Stimulated activated CD8-positive, alpha-beta memory T cell treated with anti-CD3 and anti-CD28 coated beads, Interleukin-7, amount 100 ng/mL, for 4 hours (primary cell): ENCODE data around the gene PROZ.
"Not testable (repeated sequence)": the region's sequence is repeated elsewhere in the genome, so short reads cannot be mapped to it uniquely, and the experiment has no call there.

ENCODE experiments used
- DNase-seq, 2 donors: peaks; one replicate each; pipeline ENCODE4 v3.0.0-alpha.2; 2020; ENCODE audit warnings: low read depth in 2 of 2

Gene PROZ

DNA sequence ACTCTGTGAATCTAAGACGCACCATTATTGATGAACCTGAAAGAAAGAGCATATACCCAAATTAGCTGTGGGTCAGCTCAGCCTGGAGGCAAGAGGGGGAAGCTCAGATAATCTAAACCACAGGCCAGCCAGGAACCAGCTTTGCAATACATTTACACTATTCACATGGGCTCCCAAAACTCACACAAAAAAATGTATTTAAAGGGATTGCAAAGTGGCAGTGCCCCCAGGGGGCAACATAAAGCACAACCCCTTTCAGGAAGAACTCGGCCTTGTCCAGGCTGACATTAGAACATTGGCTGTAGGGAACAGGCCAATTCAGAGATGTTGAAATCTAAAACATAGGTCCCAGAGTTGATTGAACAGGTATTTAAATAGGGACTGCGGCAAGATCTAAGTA, 3.2 kb upstream of the PROZ start:
- no peak for DNase-seq

DNA sequence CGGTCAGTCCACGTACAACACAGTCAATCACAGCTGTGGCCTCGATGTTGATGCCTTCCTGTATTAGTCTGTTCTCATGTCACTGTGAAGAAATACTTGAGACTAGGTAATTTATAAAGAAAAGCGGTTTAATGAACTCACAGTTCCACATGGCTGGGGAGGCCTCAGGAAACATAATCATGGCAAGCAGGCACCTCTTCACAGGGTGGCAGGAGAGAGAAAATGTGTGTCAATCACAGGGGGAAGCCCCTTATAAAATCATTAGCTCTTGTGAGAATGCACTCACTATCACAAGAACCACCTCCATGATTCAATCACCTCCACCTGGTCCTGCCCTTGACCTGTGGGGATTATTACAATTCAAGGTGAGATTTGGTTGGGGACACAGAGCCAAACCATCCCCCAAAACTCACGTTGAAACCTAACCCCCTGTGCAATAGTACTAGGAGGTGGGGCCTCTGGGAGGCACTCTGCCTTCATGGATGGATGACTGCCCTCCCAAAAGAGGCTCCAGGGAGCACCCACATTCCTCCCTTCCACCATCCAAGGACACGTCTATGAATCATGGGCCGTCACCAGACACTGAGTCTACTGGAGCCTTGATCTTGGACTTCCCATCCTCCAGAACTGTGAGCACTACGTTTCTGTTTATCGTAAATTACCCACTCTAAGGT, 2.3 kb upstream of the PROZ start:
- DNase-seq = no peak

- no peak for DNase-seq
Measured at GRCh38 chr13:113157206-113157928, 1.1 kb upstream of the PROZ start.

- DNase-seq = no peak
Measured at GRCh38 chr13:113158946-113159345, 498 bp downstream of the PROZ start.

DNA sequence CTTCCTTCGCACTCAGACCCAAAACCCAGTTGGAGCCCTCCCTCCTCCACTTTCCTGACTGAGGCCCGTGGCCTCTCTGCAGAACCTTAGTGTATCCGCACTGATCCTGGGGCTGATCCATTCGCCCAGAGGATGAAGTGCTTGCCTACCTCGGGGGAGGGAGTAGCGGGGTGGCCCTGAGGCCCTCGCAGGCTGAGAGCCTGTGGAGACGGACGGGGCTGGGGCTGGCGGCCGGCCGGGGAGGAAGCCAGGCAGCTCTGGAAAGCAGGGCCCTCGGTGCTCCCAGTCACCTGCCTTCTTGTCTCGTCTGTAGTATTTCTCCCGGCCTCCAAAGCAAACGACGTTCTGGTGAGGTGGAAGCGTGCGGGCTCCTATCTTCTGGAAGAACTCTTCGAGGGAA, 1.3 kb downstream of the PROZ start:
- DNase-seq = no peak

DNA sequence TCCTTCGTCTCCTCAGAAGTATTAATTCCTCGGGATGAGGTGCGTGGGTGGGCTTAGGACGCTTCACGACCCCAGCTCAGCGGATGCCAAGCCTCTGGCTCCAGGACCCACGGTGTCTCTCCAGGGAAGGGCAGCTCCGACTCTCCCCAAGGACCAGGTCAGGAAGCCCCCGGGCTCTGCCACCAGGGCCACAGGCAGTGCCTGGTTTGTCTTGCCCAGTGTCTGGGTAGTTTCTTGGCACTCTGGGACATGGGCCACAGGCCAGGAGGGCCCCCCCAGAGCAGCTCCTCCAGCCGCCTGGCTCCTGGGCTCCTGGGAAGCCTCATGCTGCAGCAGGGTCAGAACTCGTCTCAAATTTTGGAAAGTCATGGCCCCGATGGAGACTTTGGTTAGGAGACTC, 2.5 kb downstream of the PROZ start:
- DNase-seq = no peak

DNA sequence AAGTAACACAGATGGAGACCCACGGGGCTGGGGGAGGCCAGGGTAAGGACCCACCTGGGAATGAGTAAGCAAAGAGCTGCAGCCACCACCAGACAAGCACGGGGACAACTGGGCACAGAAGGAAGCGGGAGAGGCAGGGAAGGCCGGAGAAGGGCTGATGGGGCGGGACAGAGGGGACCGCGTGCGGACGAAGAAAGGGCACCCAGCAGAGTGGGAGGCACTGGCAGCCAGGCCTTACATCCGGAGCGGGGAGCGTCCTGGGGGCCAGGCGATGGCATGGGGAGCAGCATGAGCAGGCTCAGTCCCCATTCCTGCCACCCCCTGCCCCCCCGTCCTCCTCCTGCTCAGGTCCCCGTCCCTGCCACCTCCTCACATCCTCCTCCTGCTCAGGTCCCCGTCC, 3.0 kb downstream of the PROZ start:
- DNase-seq = no peak

DNA sequence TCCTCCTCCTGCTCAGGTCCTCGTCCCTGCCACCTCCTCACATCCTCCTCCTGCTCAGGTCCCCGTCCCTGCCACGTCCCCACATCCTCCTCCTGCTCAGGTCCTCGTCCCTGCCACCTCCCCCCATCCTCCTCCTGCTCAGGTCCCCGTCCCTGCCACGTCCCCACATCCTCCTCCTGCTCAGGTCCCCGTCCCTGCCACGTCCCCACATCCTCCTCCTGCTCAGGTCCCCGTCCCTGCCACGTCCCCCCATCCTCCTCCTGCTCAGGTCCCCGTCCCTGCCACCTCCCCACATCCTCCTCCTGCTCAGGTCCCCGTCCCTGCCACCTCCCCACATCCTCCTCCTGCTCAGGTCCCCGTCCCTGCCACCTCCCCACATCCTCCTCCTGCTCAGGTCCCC, 3.5 kb downstream of the PROZ start:
- not testable (repeated sequence) for DNase-seq

GRCh38 chr13:113162783-113163685, 4.6 kb downstream of the PROZ start:
- no peak for DNase-seq

- no peak for DNase-seq
Measured at GRCh38 chr13:113164492-113164891, 6.0 kb downstream of the PROZ start.

GRCh38 chr13:113166266-113166665, 7.8 kb downstream of the PROZ start:
- DNase-seq = no peak

DNA sequence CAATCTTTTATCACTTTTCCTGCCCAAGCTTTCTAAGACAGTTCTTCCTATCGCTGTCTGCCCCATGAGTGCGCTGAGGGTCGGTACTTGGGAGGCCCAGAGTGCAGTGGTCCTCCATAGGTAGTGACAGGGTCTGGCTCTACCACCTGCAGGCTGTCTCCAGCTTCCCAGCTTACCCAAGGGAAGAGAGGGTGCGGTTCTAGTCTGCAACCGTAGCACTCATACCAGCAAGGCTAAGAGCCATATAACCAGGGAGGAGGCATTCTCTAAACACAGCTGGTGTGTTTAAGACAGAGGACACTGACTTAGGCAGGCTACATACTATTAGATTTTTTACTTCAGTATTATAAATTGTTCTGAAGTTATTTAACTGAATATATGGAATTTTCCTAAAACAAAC, 8.2 kb downstream of the PROZ start:
- DNase-seq = no peak

DNA sequence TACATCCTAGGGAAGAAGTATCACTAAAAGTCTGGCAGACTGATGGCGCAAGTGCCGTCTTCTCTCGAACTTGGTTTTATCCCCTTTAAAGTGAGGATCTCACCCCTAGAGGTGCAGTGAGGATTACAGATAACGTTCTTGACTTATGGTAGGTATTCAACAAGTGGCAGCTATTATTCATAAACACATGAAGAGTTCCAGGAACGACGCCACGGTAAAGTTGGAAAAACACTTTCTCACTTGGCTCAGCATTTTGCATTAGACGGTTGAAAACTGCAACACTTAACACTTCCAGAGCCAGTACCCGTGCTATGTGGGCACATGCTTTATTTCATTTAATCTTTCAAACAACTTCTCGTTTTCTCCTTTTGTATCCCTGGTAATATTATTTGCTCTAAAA, 8.7 kb downstream of the PROZ start:
- no peak for DNase-seq

GRCh38 chr13:113167575-113167974, 9.1 kb downstream of the PROZ start:
- no peak for DNase-seq

DNA sequence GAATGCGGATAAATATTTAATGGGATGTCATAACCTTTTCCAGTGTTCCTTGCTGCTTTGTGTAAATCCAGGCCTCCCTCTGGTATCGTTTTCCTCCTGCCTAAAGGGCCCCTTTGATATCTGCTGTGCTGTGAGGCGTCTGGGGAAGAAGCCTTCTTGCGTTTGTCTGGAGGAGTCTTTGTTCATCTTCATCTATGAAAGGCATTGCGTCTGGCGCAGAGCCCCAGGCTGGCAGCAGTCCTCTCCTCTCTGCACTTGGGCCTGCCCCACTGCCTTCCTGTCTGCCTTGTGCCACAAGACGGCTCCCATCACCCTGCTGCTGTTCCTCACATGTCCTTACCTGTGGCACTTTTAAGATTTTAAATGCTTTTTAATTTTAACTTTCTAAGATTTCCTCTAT, 9.8 kb downstream of the PROZ start:
- no peak for DNase-seq

GRCh38 chr13:113169277-113170272, 11.1 kb downstream of the PROZ start:
- DNase-seq = no peak

- DNase-seq = no peak
Measured at GRCh38 chr13:113170511-113170910, 12.1 kb downstream of the PROZ start.

DNA sequence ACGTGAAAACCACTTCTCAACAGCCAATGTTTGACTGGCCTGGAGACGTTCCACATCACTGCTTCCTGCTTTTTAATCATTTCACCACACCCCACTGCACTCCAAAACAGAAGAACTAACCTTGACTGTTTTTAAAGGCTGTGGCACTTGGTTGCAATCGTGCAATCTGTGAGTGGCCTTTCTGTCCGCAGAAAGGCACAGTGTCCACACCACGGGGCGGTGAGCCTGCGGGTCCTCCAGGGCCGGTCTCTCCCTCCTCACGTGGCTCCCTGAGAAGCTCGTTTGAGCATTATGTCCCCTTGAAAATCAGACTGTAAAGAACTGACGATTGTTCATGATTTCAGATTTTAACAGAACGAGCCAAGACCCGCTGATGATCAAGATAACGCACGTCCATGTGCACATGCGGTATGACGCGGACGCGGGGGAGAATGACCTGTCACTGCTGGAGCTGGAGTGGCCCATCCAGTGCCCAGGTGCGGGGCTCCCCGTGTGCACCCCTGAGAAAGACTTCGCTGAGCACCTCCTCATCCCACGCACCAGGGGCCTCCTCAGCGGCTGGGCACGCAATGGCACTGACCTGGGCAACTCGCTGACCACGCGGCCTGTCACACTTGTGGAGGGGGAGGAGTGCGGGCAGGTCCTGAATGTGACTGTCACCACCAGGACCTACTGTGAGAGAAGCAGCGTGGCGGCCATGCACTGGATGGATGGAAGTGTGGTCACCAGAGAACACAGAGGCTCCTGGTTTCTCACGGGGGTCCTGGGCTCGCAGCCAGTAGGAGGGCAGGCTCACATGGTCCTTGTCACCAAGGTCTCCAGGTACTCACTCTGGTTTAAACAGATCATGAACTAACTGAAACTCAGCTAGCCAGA, 13.0 kb downstream of the PROZ start:
- no peak for DNase-seq

GRCh38 chr13:113172419-113172926, 14.0 kb downstream of the PROZ start:
- no peak for DNase-seq

DNA sequence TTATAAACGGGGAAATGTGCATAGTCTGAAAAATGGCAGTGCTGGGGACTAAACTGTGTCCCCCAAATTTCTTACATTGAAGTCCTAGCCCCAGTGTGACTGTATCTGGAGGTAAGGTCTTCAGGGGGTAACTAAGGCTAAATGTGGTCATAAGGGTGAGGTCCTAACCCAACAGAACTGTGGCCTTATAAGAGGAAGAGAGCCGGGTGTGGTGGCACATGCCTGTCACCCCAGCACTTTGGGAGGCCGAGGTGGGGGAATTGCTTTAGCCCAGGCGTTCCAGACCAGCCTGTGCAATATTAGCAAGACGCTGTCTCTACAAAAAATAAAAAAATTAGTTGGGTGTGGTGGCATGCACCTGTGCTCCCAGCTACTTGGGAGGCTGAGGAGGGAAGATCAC, 17.8 kb downstream of the PROZ start:
- DNase-seq = peak; percentile 55 to 73
